ENCODE results near the gene MTRR.

Gene MTRR

GRCh38 chr5:7868773-7869473 is at the start of gene MTRR, which contains the start of gene FASTKD3:
TSS of gene MTRR (plus strand) at chr5:7869148. CDS start at chr5:7870795, 1,647 bp downstream.
TSS of gene FASTKD3 (minus strand) at chr5:7869031. CDS start at chr5:7868083, 948 bp downstream.
- peak; percentile 91 for DNase-seq (ENCODE audit: low spot score)

GRCh38 chr5:7822449-7822848 is 46.5 kb upstream of the MTRR start:
- DNase-seq (ENCODE audit: low spot score) = no peak

- DNase-seq (ENCODE audit: low spot score) = no peak
Measured at GRCh38 chr5:7823594-7823993, 45.4 kb upstream of the MTRR start.

- DNase-seq (ENCODE audit: low spot score) = no peak
Measured at GRCh38 chr5:7824995-7825394, 44.0 kb upstream of the MTRR start.

GRCh38 chr5:7825630-7826029 is 43.3 kb upstream of the MTRR start:
- no peak for DNase-seq (ENCODE audit: low spot score)

- DNase-seq (ENCODE audit: low spot score) = no peak
Measured at GRCh38 chr5:7827610-7828009, 41.3 kb upstream of the MTRR start.

GRCh38 chr5:7828269-7828668 is 40.7 kb upstream of the MTRR start:
- no peak for DNase-seq (ENCODE audit: low spot score)

GRCh38 chr5:7834982-7835381 is 34.0 kb upstream of the MTRR start:
- DNase-seq (ENCODE audit: low spot score) = no peak

GRCh38 chr5:7837403-7837802 is 31.5 kb upstream of the MTRR start:
- no peak for DNase-seq (ENCODE audit: low spot score)

GRCh38 chr5:7842531-7842930 is 26.4 kb upstream of the MTRR start:
- no peak for DNase-seq (ENCODE audit: low spot score)

- DNase-seq (ENCODE audit: low spot score) = no peak
Measured at GRCh38 chr5:7844901-7845300, 24.0 kb upstream of the MTRR start.

GRCh38 chr5:7845557-7845956 is 23.4 kb upstream of the MTRR start:
- DNase-seq (ENCODE audit: low spot score) = no peak

GRCh38 chr5:7846327-7846726 is 22.6 kb upstream of the MTRR start:
- DNase-seq (ENCODE audit: low spot score) = no peak

GRCh38 chr5:7848296-7848695 is 20.7 kb upstream of the MTRR start:
- DNase-seq (ENCODE audit: low spot score) = no peak

- DNase-seq (ENCODE audit: low spot score) = no peak
Measured at GRCh38 chr5:7849681-7850394, 19.1 kb upstream of the MTRR start.

GRCh38 chr5:7850395-7851239 is 18.3 kb upstream of the MTRR start, which contains the start of gene CFAP90:
TSS of gene CFAP90 (minus strand) at chr5:7851133. CDS start at chr5:7851021, 112 bp downstream.
- DNase-seq (ENCODE audit: low spot score) = no peak

- no peak for DNase-seq (ENCODE audit: low spot score)
Measured at GRCh38 chr5:7851240-7851592, 17.7 kb upstream of the MTRR start.

GRCh38 chr5:7851617-7852289 is 17.2 kb upstream of the MTRR start:
- DNase-seq (ENCODE audit: low spot score) = no peak

- DNase-seq (ENCODE audit: low spot score) = no peak
Measured at GRCh38 chr5:7852542-7852941, 16.4 kb upstream of the MTRR start.

GRCh38 chr5:7852988-7853387 is 16.0 kb upstream of the MTRR start:
- no peak for DNase-seq (ENCODE audit: low spot score)

GRCh38 chr5:7855611-7856010 is 13.3 kb upstream of the MTRR start:
- DNase-seq (ENCODE audit: low spot score) = no peak

GRCh38 chr5:7856855-7857254 is 12.1 kb upstream of the MTRR start:
- peak; percentile 48 for DNase-seq (ENCODE audit: low spot score)

All from CD4-positive, alpha-beta T cell treated with Interleukin-15 for 4 hours (primary cell).